Measurements from ENCODE around the gene STK24.

The STK24 gene

GRCh38 chr13:98525456-98526181, 51.3 kb downstream of the STK24 start:
- H3K9me3 Mint-ChIP-seq, result peaks cover 0 to 4% of the 10 kb centered on the region in 2 donors
- DNase-seq (no peak), ATAC-seq (replicated peaks) (peak; percentile 43 to 62)
- no peaks in the 10 kb centered on the region for H3K27me3 Mint-ChIP-seq
- H3K27ac Mint-ChIP-seq, result peak overlapping the region; percentile 80
- H3K4me1 Mint-ChIP-seq, result peaks cover 74 to 100% of the 10 kb centered on the region in 2 donors
- H3K36me3 Mint-ChIP-seq, result peaks cover 27 to 34% of the 10 kb centered on the region in 2 donors
- H3K4me3 Mint-ChIP-seq, result peak overlapping the region in 1 of 2 donors; percentile 44

DNA sequence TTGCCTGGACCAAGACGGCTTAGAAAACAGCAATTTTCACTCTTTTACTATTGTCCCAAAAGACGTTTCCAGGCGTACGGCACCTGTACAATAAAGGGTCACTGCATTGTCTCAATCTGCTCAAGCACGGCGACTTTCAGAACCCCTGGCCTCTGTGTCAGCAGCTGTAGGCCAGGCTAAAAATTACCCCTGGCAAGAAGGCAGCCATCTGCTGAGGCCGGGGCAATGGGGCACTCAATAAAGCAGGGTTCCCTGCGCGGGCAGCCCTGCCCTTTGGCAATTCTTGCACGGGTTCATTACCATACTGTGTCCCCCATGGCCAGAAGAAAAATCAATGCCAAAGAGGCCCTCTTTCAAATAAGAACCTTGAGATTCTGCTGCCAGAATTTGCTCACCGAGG, 52.1 kb downstream of the STK24 start:
- DNase-seq (no peak), ATAC-seq (replicated peaks) (peak in 1 of 2 donors; percentile 20)
- Mint-ChIP-seq H3K4me3 (no peak overlapping the region), H3K4me1 (peaks cover 74 to 100% of the 10 kb centered on the region in 2 donors), H3K27me3 (no peaks in the 10 kb centered on the region), H3K36me3 (peaks cover 25 to 35% of the 10 kb centered on the region in 2 donors), H3K9me3 (peaks cover 0 to 4% of the 10 kb centered on the region in 2 donors), H3K27ac (peak overlapping the region; percentile 82)

DNA sequence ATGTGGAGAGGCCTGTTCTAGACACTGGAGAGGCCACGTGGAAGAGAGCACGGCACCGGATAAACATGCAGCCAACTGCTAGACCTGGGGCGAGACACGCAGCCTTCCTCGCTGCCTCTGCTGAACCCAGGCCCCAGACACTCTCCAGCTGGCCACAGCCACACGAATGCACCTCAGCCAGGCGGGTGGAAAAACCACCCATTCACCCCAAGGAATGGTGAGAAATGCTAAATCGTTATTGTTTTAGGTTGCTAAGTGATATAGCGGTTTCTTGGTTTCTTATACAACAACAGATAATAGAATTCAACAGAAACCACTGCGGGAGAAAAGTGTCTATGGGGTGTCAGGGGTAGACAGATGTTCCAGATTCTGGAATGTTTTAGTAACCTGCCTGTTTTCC, 52.5 kb downstream of the STK24 start:
- Mint-ChIP-seq H3K4me1 (peaks cover 77 to 100% of the 10 kb centered on the region in 2 donors), H3K4me3 (peak overlapping the region in 1 of 2 donors; percentile 29), H3K9me3 (peaks cover 0 to 4% of the 10 kb centered on the region in 2 donors), H3K27me3 (no peaks in the 10 kb centered on the region), H3K36me3 (peaks cover 25 to 38% of the 10 kb centered on the region in 2 donors), H3K27ac (peak overlapping the region; percentile 82)
- no peak for DNase-seq
- ATAC-seq (replicated peaks), result no peak

GRCh38 chr13:98523455-98524102, 53.3 kb downstream of the STK24 start:
- H3K36me3 Mint-ChIP-seq, result peaks cover 24 to 34% of the 10 kb centered on the region in 2 donors

DNA sequence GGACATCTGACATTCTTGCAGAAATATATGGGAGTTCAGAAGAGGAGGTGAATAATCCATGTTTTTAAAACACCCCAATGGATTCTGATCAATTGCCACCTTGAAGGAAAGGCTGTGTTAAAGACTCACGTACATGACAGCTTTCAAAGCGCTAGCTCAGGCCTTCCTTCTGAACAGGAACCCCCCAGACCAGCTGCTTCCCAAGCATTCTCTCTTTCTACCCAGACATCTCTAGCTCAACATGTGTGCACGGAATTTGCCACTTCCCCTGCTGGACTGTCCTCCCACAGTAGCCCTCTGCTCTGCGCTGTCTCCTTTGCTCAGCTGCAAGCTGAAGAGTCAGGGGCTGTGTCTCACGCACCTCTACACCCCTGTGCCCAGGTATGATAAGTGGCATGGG, 54.5 kb downstream of the STK24 start:
- Mint-ChIP-seq H3K4me1 (peaks cover 74 to 98% of the 10 kb centered on the region in 2 donors), H3K27me3 (no peaks in the 10 kb centered on the region), H3K4me3 (no peak overlapping the region), H3K27ac (peak overlapping the region; percentile 94), H3K9me3 (peaks cover 0 to 4% of the 10 kb centered on the region in 2 donors), H3K36me3 (peaks cover 19 to 39% of the 10 kb centered on the region in 2 donors)
- ATAC-seq (replicated peaks) (no peak), DNase-seq (no peak)

More at GRCh38 chr13:98523455-98524102, 53.3 kb downstream of the STK24 start:
- DNase-seq, result no peak
- Mint-ChIP-seq H3K4me1 (peaks cover 73 to 98% of the 10 kb centered on the region in 2 donors), H3K27ac (peak overlapping the region; percentile 94), H3K27me3 (no peaks in the 10 kb centered on the region), H3K4me3 (peak overlapping the region; percentile 49 to 66), H3K9me3 (peaks cover 0 to 4% of the 10 kb centered on the region in 2 donors)
- ATAC-seq (replicated peaks), result peak; percentile 10 to 27

GRCh38 chr13:98521461-98522247, 55.3 kb downstream of the STK24 start:
- peak overlapping the region; percentile 94 for H3K27ac Mint-ChIP-seq

DNA sequence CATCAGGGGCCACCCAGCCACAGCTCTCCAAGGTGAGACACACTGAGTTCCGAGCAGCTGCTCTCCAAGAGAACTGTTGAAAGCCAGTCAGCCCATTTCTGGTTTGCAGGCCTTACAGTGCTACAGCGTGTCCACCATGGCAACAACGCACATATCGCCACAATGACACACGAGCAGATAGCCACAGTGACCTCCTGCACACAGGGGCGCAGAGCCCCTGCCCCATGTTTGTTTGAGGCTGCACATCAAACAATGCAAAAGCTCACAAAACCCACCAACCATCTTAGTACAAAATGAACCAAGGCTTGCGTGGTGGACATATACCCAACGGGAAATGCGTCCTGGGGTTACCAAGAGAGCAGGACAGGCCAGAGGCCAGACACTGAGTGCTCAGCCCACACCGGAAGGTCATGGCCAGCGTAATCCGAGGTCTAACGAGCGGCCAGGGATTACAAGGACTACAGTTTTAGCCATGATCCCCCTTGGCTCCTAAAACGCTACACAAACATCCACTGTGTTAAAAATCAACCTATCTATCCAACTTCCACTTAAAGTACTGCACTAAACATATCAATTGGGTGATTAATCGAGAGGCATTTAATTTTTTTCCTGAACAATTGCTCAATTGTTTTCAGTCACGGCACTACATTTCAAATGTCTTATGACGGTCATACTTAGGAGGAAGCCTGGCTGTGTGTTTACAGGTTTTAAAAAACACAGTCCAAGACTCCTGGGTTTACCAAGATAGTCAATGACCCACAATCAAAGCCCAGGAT, 56.0 kb downstream of the STK24 start:
- peaks cover 19 to 39% of the 10 kb centered on the region in 2 donors for H3K36me3 Mint-ChIP-seq
- H3K27me3 Mint-ChIP-seq, result no peaks in the 10 kb centered on the region
- peak overlapping the region; percentile 94 for H3K27ac Mint-ChIP-seq
- peaks cover 71 to 96% of the 10 kb centered on the region in 2 donors for H3K4me1 Mint-ChIP-seq
- no peak for DNase-seq
- H3K9me3 Mint-ChIP-seq, result peaks cover 0 to 4% of the 10 kb centered on the region in 2 donors
- no peak for ATAC-seq (replicated peaks)
- no peak overlapping the region for H3K4me3 Mint-ChIP-seq

More at GRCh38 chr13:98521461-98522247, 55.3 kb downstream of the STK24 start:
- peaks cover 70 to 96% of the 10 kb centered on the region in 2 donors for H3K4me1 Mint-ChIP-seq
- ATAC-seq (replicated peaks) (no peak), DNase-seq (no peak)
- no peak overlapping the region for H3K4me3 Mint-ChIP-seq
- H3K27me3 Mint-ChIP-seq, result no peaks in the 10 kb centered on the region
- peaks cover 0 to 4% of the 10 kb centered on the region in 2 donors for H3K9me3 Mint-ChIP-seq
- peaks cover 15 to 35% of the 10 kb centered on the region in 2 donors for H3K36me3 Mint-ChIP-seq

GRCh38 chr13:98519976-98520375, 56.9 kb downstream of the STK24 start:
- ATAC-seq (replicated peaks) (no peak), DNase-seq (no peak)
- peak overlapping the region; percentile 77 for H3K27ac Mint-ChIP-seq
- no peak overlapping the region for H3K4me3 Mint-ChIP-seq
- H3K9me3 Mint-ChIP-seq, result peaks cover 0 to 4% of the 10 kb centered on the region in 2 donors
- H3K4me1 Mint-ChIP-seq, result peaks cover 74 to 96% of the 10 kb centered on the region in 2 donors
- H3K27me3 Mint-ChIP-seq, result no peaks in the 10 kb centered on the region
- peaks cover 26 to 48% of the 10 kb centered on the region in 2 donors for H3K36me3 Mint-ChIP-seq

DNA sequence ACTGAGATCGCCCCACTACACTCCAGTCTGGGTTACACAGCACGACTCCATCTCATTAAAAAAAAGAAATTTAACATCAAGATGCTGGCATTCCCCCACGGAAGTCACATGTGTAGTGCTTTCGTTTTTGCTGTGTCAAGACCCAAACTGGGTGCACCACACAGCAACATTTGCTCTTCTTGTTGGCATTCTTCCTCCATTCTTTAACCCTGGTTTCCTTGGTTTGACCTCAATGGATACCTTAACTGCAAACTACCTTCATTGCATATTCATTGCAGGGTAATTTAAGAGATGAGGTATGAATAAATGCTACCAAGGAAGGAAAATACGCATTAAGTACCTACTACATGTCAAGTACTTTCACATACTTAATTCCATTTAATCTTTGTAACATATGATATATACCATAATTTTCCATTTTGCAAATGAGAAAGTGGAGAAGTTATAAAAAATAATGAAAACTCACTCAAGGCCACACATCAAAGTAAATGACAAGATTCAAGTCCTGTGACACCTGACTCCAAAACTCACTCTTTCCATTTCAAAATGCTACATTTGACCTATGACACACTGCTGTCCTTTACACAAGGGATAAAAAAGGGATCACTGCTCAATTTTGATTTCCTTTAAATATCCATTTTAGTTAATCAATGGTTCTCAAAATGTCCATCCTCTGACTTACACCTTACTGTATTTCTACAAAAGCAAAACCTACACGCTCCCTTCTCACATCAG, 59.2 kb downstream of the STK24 start:
- peaks cover 23 to 61% of the 10 kb centered on the region in 2 donors for H3K36me3 Mint-ChIP-seq
- peak overlapping the region; percentile 63 to 67 for H3K4me3 Mint-ChIP-seq
- H3K27ac Mint-ChIP-seq, result peak overlapping the region; percentile 92
- H3K4me1 Mint-ChIP-seq, result peaks cover 77 to 96% of the 10 kb centered on the region in 2 donors
- ATAC-seq (replicated peaks) (peak; percentile 41 to 63), DNase-seq (no peak)
- no peaks in the 10 kb centered on the region for H3K27me3 Mint-ChIP-seq
- peaks cover 0 to 4% of the 10 kb centered on the region in 2 donors for H3K9me3 Mint-ChIP-seq

GRCh38 chr13:98515818-98516465, 61.0 kb downstream of the STK24 start:
- H3K27ac Mint-ChIP-seq, result peak overlapping the region; percentile 88
- no peaks in the 10 kb centered on the region for H3K27me3 Mint-ChIP-seq
- peak; percentile 19 to 46 for ATAC-seq (replicated peaks)
- H3K36me3 Mint-ChIP-seq, result peaks cover 25 to 64% of the 10 kb centered on the region in 2 donors
- no peak for DNase-seq
- H3K4me1 Mint-ChIP-seq, result peaks cover 71 to 96% of the 10 kb centered on the region in 2 donors
- H3K9me3 Mint-ChIP-seq, result no peaks in the 10 kb centered on the region
- H3K4me3 Mint-ChIP-seq, result peak overlapping the region; percentile 65 to 71

DNA sequence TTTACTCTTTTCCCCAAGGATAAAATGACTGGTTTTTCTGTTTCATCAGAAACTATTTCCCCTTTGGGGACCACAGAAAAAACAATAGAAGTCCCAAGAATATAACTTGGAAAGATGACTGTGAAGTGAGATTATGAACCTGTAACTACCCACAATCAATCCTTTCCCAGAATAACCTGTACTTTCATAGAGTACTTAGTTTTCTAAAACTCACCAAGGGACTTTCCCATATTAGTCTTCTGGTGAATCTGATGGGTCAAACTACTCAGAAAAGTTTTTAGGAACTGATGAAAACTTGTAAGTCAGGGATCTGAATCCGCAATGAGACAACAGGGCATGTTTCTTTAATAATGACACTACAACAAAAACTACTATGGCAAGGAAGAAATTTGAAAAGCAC, 62.6 kb downstream of the STK24 start:
- ATAC-seq (replicated peaks) (peak; percentile 41 to 44), DNase-seq (no peak)
- no peaks in the 10 kb centered on the region for H3K27me3 Mint-ChIP-seq
- peaks cover 0 to 2% of the 10 kb centered on the region in 2 donors for H3K9me3 Mint-ChIP-seq
- H3K4me3 Mint-ChIP-seq, result peak overlapping the region; percentile 41 to 62
- H3K36me3 Mint-ChIP-seq, result peaks cover 31 to 61% of the 10 kb centered on the region in 2 donors
- peaks cover 69 to 96% of the 10 kb centered on the region in 2 donors for H3K4me1 Mint-ChIP-seq
- peak overlapping the region; percentile 78 for H3K27ac Mint-ChIP-seq

DNA sequence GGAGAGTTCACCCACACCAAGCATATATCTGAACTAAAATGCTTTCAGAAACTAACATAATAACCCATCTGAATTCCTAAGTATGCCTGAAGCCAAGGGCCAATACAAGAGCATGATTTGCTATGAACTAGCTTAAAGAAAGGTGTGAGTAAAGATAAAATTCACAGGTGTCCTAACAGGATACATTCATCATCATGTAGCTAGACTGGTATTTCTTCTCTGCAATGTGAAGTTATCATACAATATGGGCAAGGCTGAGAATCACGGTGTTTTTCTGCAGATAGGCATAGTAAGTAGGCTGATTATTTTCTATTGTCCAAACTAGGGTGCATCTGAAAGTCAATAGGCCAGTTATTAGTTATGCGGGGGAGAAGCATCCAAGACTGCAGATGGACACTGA, 63.1 kb downstream of the STK24 start:
- DNase-seq, result no peak
- peaks cover 66 to 95% of the 10 kb centered on the region in 2 donors for H3K4me1 Mint-ChIP-seq
- H3K9me3 Mint-ChIP-seq, result peaks cover 0 to 2% of the 10 kb centered on the region in 2 donors
- ATAC-seq (replicated peaks), result no peak
- peak overlapping the region; percentile 94 for H3K27ac Mint-ChIP-seq
- H3K4me3 Mint-ChIP-seq, result peak overlapping the region; percentile 41 to 62
- no peaks in the 10 kb centered on the region for H3K27me3 Mint-ChIP-seq
- peaks cover 29 to 57% of the 10 kb centered on the region in 2 donors for H3K36me3 Mint-ChIP-seq
